ENCODE measurements around the gene PPP1R2.

DNA sequence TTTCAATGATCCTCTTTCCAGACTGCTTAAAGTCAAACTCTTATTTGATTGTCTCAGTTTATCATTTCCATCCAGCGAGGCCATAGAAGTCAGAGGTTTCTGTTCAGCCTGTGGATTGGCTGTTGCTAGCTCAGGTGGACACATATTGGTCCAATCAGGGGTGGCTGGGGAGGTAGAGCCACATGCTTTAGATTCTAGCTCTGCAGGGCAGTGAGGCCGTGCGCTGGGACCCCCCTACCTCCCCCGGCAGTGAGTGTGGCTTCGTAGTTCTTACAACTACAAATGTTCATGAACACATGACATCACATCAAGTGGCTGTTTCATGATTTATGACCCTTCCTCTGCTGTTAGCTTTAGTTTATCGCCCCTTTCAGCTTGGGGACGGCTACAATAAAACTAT is 22.6 kb upstream of the PPP1R2 start:
- TF ChIP-seq, protein P1, sequence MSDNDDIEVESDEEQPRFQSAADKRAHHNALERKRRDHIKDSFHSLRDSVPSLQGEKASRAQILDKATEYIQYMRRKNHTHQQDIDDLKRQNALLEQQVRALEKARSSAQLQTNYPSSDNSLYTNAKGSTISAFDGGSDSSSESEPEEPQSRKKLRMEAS (IDR thresholded peaks at IDR 0.05), result no peak
- TF ChIP-seq ZBTB7A (IDR thresholded peaks at IDR 0.05; ENCODE audit: low read depth) (no peak), EGR1 (IDR thresholded peaks at IDR 0.05) (no peak), TCF12 (IDR thresholded peaks at IDR 0.05; ENCODE audit: low read depth) (no peak), TAF1 (IDR thresholded peaks at IDR 0.05; ENCODE audit: low read depth) (no peak), FOXM1 (IDR thresholded peaks at IDR 0.05; ENCODE audit: borderline replicate concordance, low read depth) (no peak), EP300 (IDR thresholded peaks at IDR 0.05; ENCODE audit: borderline replicate concordance) (no peak), CEBPB (IDR thresholded peaks at IDR 0.05) (no peak), NFIC (IDR thresholded peaks at IDR 0.05) (no peak)
- TF ChIP-seq, protein P2, sequence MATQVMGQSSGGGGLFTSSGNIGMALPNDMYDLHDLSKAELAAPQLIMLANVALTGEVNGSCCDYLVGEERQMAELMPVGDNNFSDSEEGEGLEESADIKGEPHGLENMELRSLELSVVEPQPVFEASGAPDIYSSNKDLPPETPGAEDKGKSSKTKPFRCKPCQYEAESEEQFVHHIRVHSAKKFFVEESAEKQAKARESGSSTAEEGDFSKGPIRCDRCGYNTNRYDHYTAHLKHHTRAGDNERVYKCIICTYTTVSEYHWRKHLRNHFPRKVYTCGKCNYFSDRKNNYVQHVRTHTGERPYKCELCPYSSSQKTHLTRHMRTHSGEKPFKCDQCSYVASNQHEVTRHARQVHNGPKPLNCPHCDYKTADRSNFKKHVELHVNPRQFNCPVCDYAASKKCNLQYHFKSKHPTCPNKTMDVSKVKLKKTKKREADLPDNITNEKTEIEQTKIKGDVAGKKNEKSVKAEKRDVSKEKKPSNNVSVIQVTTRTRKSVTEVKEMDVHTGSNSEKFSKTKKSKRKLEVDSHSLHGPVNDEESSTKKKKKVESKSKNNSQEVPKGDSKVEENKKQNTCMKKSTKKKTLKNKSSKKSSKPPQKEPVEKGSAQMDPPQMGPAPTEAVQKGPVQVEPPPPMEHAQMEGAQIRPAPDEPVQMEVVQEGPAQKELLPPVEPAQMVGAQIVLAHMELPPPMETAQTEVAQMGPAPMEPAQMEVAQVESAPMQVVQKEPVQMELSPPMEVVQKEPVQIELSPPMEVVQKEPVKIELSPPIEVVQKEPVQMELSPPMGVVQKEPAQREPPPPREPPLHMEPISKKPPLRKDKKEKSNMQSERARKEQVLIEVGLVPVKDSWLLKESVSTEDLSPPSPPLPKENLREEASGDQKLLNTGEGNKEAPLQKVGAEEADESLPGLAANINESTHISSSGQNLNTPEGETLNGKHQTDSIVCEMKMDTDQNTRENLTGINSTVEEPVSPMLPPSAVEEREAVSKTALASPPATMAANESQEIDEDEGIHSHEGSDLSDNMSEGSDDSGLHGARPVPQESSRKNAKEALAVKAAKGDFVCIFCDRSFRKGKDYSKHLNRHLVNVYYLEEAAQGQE (IDR thresholded peaks at IDR 0.05; ENCODE audit: low read depth), result no peak
